ENCODE results near the gene TTI1. TPM values are rescaled to one million over a fixed set of nuclear protein-coding genes. Genes with fewer than 3 reads are reported as not detected.

The TTI1 gene
- total RNA-seq, 1 experiment from 2014 or later = 26.9 TPM

DNA sequence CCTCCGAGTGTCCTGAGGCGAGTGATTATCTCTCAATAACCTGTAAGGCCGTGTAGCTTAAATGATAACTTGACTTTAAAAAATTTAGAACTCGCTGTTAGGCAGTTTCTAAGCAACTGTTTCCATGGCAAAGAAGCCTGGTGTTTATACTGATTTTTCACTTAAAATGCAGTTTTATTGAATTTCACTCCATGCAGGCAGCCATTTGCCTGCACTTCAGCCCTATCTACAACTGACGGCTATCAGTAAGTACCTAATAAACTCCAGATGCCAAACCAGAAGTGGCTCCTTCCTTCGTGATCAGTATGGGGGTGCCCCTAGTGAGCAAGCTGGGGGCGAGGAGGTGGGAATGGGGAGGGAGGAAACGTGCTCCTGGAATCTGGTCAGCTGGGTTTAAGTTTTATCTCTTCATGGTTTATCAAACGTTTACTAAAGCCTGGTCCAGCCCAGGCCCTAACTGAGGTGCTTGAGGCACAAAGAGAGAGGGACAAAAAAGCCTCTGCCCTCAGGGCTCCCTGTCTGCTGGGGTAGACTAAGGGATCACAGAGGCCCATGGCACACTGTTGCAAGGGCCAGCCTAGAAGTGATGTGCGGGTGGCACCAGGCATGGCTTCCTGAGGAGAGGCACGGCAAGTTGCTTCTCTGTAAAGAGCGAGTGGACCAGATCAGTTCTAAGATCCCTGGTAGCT, 45.5 kb downstream of the TTI1 start:
- H3K36me3 ChIP-seq (ENCODE audit: control insufficient read depth in 1 of 2, insufficient read depth in 2 of 2, low read length in 2 of 2) = peaks cover 21 to 45% of the 10 kb centered on the region in 2 experiments
- ChIA-PET RAD21 (ENCODE audit: low non-redundant PET in 1 of 2, low total read pairs in 2 of 2, uncharacterized antibody in 2 of 2, unreplicated experiment in 2 of 2) (no interaction called here), CTCF (no interaction called here), POLR2A (no interaction called here)
- H3K27ac ChIP-seq (ENCODE audit: low read depth, low read length) = no peak overlapping the region
- 0 out of 4 replicates have a peak, but pooled peaks cover 0 to 2% of the 10 kb centered on the region in 2 experiments for H3K4me1 ChIP-seq (ENCODE audit: control insufficient read depth in 1 of 2, insufficient read depth in 2 of 2, low read length in 2 of 2)
- no peak overlapping the region for H3K9ac ChIP-seq (ENCODE audit: low read length)
- H3K4me2 ChIP-seq (ENCODE audit: low read length) = no peak overlapping the region
- no peaks in the 10 kb centered on the region for H4K20me1 ChIP-seq (ENCODE audit: insufficient read depth)
- no peaks in the 10 kb centered on the region for H3K9me2 ChIP-seq (ENCODE audit: insufficient read depth)
- H3K9me3 ChIP-seq (ENCODE audit: control insufficient read depth in 1 of 2, insufficient read depth in 1 of 2, low read depth in 1 of 2, low read length in 2 of 2) = no peaks in the 10 kb centered on the region
- intact Hi-C loops (cut with micrococcal nuclease) = no loop called here
- no peak for ATAC-seq
- no peaks in the 10 kb centered on the region for H3K79me2 ChIP-seq (ENCODE audit: insufficient read depth, low read length)
- BruUV-seq (replicated peaks) = no TSS peak
- no peak overlapping the region for H2AFZ ChIP-seq (ENCODE audit: low read depth, low read length, poor library complexity, severe bottlenecking)
- no peak for DNase-seq (ENCODE audit: low read depth, low spot score)
- H3K27me3 ChIP-seq (ENCODE audit: insufficient read depth, low read length) = no peaks in the 10 kb centered on the region
- TF ChIP-seq CBX3 (IDR thresholded peaks at IDR 0.05; ENCODE audit: low read depth) = no peak
- TF ChIP-seq, protein P1, sequence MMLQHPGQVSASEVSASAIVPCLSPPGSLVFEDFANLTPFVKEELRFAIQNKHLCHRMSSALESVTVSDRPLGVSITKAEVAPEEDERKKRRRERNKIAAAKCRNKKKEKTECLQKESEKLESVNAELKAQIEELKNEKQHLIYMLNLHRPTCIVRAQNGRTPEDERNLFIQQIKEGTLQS (IDR thresholded peaks at IDR 0.05) = no peak
- no peak for TF ChIP-seq JUND (IDR thresholded peaks at IDR 0.05)
- no peak for TF ChIP-seq FOSL1 (IDR thresholded peaks at IDR 0.05; ENCODE audit: low read depth)
- TF ChIP-seq, protein P2, sequence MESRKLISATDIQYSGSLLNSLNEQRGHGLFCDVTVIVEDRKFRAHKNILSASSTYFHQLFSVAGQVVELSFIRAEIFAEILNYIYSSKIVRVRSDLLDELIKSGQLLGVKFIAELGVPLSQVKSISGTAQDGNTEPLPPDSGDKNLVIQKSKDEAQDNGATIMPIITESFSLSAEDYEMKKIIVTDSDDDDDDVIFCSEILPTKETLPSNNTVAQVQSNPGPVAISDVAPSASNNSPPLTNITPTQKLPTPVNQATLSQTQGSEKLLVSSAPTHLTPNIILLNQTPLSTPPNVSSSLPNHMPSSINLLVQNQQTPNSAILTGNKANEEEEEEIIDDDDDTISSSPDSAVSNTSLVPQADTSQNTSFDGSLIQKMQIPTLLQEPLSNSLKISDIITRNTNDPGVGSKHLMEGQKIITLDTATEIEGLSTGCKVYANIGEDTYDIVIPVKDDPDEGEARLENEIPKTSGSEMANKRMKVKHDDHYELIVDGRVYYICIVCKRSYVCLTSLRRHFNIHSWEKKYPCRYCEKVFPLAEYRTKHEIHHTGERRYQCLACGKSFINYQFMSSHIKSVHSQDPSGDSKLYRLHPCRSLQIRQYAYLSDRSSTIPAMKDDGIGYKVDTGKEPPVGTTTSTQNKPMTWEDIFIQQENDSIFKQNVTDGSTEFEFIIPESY (IDR thresholded peaks at IDR 0.05; ENCODE audit: extremely low read depth, insufficient replicate concordance, low read length) = no peak
- no peak for TF ChIP-seq TCF7L2 (IDR thresholded peaks at IDR 0.05; ENCODE audit: borderline replicate concordance, extremely low read depth, insufficient read depth, insufficient read length)
- TF ChIP-seq, protein P3, sequence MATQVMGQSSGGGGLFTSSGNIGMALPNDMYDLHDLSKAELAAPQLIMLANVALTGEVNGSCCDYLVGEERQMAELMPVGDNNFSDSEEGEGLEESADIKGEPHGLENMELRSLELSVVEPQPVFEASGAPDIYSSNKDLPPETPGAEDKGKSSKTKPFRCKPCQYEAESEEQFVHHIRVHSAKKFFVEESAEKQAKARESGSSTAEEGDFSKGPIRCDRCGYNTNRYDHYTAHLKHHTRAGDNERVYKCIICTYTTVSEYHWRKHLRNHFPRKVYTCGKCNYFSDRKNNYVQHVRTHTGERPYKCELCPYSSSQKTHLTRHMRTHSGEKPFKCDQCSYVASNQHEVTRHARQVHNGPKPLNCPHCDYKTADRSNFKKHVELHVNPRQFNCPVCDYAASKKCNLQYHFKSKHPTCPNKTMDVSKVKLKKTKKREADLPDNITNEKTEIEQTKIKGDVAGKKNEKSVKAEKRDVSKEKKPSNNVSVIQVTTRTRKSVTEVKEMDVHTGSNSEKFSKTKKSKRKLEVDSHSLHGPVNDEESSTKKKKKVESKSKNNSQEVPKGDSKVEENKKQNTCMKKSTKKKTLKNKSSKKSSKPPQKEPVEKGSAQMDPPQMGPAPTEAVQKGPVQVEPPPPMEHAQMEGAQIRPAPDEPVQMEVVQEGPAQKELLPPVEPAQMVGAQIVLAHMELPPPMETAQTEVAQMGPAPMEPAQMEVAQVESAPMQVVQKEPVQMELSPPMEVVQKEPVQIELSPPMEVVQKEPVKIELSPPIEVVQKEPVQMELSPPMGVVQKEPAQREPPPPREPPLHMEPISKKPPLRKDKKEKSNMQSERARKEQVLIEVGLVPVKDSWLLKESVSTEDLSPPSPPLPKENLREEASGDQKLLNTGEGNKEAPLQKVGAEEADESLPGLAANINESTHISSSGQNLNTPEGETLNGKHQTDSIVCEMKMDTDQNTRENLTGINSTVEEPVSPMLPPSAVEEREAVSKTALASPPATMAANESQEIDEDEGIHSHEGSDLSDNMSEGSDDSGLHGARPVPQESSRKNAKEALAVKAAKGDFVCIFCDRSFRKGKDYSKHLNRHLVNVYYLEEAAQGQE (IDR thresholded peaks at IDR 0.05; ENCODE audit: low read depth) = no peak
- no peak for TF ChIP-seq ZNF274 (IDR thresholded peaks at IDR 0.05; ENCODE audit: low read depth, low read length)
- no peak for TF ChIP-seq CEBPB (IDR thresholded peaks at IDR 0.05; ENCODE audit: low read depth)
- TF ChIP-seq EZH2 (IDR thresholded peaks at IDR 0.05) = no peak
- no peak for TF ChIP-seq POLR2AphosphoS5 (IDR thresholded peaks at IDR 0.05; ENCODE audit: low read depth, low read length)
- TF ChIP-seq POLR2A (IDR thresholded peaks at IDR 0.05; ENCODE audit: borderline replicate concordance, extremely low read depth, insufficient read depth, insufficient read length) = no peak
- TF ChIP-seq SIN3A (IDR thresholded peaks at IDR 0.05; ENCODE audit: low read depth) = no peak
- H3K4me3 ChIP-seq (replicated peaks in 1 of 2; ENCODE audit: low read depth in 1 of 2, low read length in 2 of 2) = no peak overlapping the region
